ENCODE measurements around the gene FIZ1. TPM values are rescaled to one million over a fixed set of nuclear protein-coding genes. Genes with fewer than 3 reads are reported as not detected.

FIZ1 gene
- total and polyA plus RNA-seq, 2 experiments from 2014 or later: 5.4 to 10.1 TPM

GRCh38 chr19:55638864-55639359 is 39.6 kb upstream of the FIZ1 start:
- Mint-ChIP-seq H3K9me3 (peaks cover 11% of the 10 kb centered on the region), H3K27ac (peak overlapping the region; percentile 50; the same call in 1 of the 2 replicates), H3K4me1 (peaks cover 30% of the 10 kb centered on the region), H3K36me3 (ENCODE audit: low read depth) (peaks cover 23% of the 10 kb centered on the region), H3K27me3 (ENCODE audit: insufficient read depth, low read depth, poor library complexity) (peaks cover 34% of the 10 kb centered on the region), H3K4me3 (peak overlapping the region; percentile 53; the same call in 2 of the 3 replicates)
- H3K27ac ChIP-seq (ENCODE audit: low read depth): no peak overlapping the region
- peaks cover 23% of the 10 kb centered on the region for H3K79me2 ChIP-seq (replicated peaks; ENCODE audit: insufficient read depth)
- H4K20me1 ChIP-seq (replicated peaks; ENCODE audit: insufficient read depth): peaks cover 5% of the 10 kb centered on the region; the same call in 1 of the 2 replicates
- H3F3A ChIP-seq (replicated peaks; ENCODE audit: low read depth): peaks cover 22% of the 10 kb centered on the region
- no peaks in the 10 kb centered on the region for H3K36me3 ChIP-seq (ENCODE audit: insufficient read depth)
- H2AFZ ChIP-seq: no peak overlapping the region
- no peak overlapping the region for H3K4me3 ChIP-seq
- TF ChIP-seq CTCF (conservative IDR thresholded peaks at IDR 0.05; ENCODE audit: low read depth in 2 of 2) (peak; percentile 66 to 73), ETS1 (IDR thresholded peaks at IDR 0.05) (no peak)
- H3K9me2 ChIP-seq (ENCODE audit: insufficient read depth): peaks cover 3% of the 10 kb centered on the region; the same call in 1 of the 2 replicates
- peak; percentile 81 for DNase-seq (ENCODE audit: low spot score)
- no peak overlapping the region for H3K4me2 ChIP-seq
- H3K27me3 ChIP-seq (ENCODE audit: insufficient read depth): no peaks in the 10 kb centered on the region
- ATAC-seq: peak; percentile 0; the same call in 1 of the 3 replicates
- peaks cover 9% of the 10 kb centered on the region for H3K4me1 ChIP-seq (ENCODE audit: insufficient read depth)

GRCh38 chr19:55637534-55637933 is 38.2 kb upstream of the FIZ1 start:
- peaks cover 31% of the 10 kb centered on the region for H3K27me3 Mint-ChIP-seq (ENCODE audit: insufficient read depth, low read depth, poor library complexity)
- peaks cover 5% of the 10 kb centered on the region; the same call in 1 of the 2 replicates for H4K20me1 ChIP-seq (replicated peaks; ENCODE audit: insufficient read depth)
- H3K9me3 Mint-ChIP-seq: peaks cover 11% of the 10 kb centered on the region
- peaks cover 9% of the 10 kb centered on the region for H3K4me1 ChIP-seq (ENCODE audit: insufficient read depth)
- peaks cover 17% of the 10 kb centered on the region for H3K79me2 ChIP-seq (replicated peaks; ENCODE audit: insufficient read depth)
- H3K27ac ChIP-seq (ENCODE audit: low read depth): no peak overlapping the region
- peaks cover 20% of the 10 kb centered on the region for H3K36me3 Mint-ChIP-seq (ENCODE audit: low read depth)
- H2AFZ ChIP-seq: no peak overlapping the region
- no peaks in the 10 kb centered on the region for H3K27me3 ChIP-seq (ENCODE audit: insufficient read depth)
- no peak overlapping the region for H3K4me2 ChIP-seq
- H3K4me1 Mint-ChIP-seq: peaks cover 25% of the 10 kb centered on the region
- peaks cover 3% of the 10 kb centered on the region; the same call in 1 of the 2 replicates for H3K9me2 ChIP-seq (ENCODE audit: insufficient read depth)
- H3K4me3 ChIP-seq: no peak overlapping the region
- peak overlapping the region; percentile 1; the same call in 2 of the 3 replicates for H3K4me3 Mint-ChIP-seq
- H3F3A ChIP-seq (replicated peaks; ENCODE audit: low read depth): peaks cover 30% of the 10 kb centered on the region
- ATAC-seq: no peak
- no peaks in the 10 kb centered on the region for H3K36me3 ChIP-seq (ENCODE audit: insufficient read depth)
- no peak overlapping the region for H3K27ac Mint-ChIP-seq
- DNase-seq (ENCODE audit: low spot score): no peak
- TF ChIP-seq ZNF114 (CRISPR knock-in tag; IDR thresholded peaks at IDR 0.05) (no peak), STAT1 (IDR thresholded peaks at IDR 0.05; ENCODE audit: unreplicated experiment) (no peak), REST (IDR thresholded peaks at IDR 0.05; ENCODE audit: unreplicated experiment) (no peak), CREB1 (CRISPR knock-in tag; IDR thresholded peaks at IDR 0.05; ENCODE audit: low read depth) (no peak), NANOG (IDR thresholded peaks at IDR 0.05; ENCODE audit: borderline replicate concordance) (no peak), ZNF331 (CRISPR knock-in tag; IDR thresholded peaks at IDR 0.05; ENCODE audit: low read depth) (no peak), ETS1 (IDR thresholded peaks at IDR 0.05) (no peak), EZH2 (IDR thresholded peaks at IDR 0.05; ENCODE audit: low read depth, unreplicated experiment) (no peak), POLR2AphosphoS5 (IDR thresholded peaks at IDR 0.05; ENCODE audit: low read depth) (no peak), CTCF (conservative IDR thresholded peaks at IDR 0.05; ENCODE audit: low read depth in 2 of 2) (no peak), JUNB (IDR thresholded peaks at IDR 0.05; ENCODE audit: unreplicated experiment) (no peak), EZH2phosphoT487 (IDR thresholded peaks at IDR 0.05; ENCODE audit: unreplicated experiment) (no peak)
